ENCODE results near the gene MAJIN.

The MAJIN gene

GRCh38 chr11:64892838-64893193 lies 79.1 kb downstream of the MAJIN start:
- Histone ChIP-seq H3K4ac (ENCODE audit: low read depth, low read length) (no peak overlapping the region), H2BK120ac (ENCODE audit: low read depth, low read length) (no peak overlapping the region), H3K27ac (ENCODE audit: low read depth, low read length) (no peak overlapping the region), H3K4me3 (ENCODE audit: low read length) (no peak overlapping the region), H2AK5ac (ENCODE audit: low read length) (no peak overlapping the region), H3K9ac (ENCODE audit: low read length) (no peak overlapping the region), H2BK15ac (replicated peaks; ENCODE audit: low read depth) (no peak overlapping the region), H3K56ac (ENCODE audit: low read length) (no peak overlapping the region), H3K18ac (ENCODE audit: low read length) (no peak overlapping the region), H3K4me2 (ENCODE audit: low read length) (no peak overlapping the region), H3K79me2 (ENCODE audit: control insufficient read depth, insufficient read depth, low read length) (no peaks in the 10 kb centered on the region), H3K23ac (ENCODE audit: low read length) (no peak overlapping the region), H3K4me1 (ENCODE audit: control insufficient read depth, low read depth, low read length) (no peaks in the 10 kb centered on the region), H4K5ac (ENCODE audit: low read length) (no peak overlapping the region), H3K36me3 (ENCODE audit: control insufficient read depth, insufficient read depth, low read length) (peaks cover 1% of the 10 kb centered on the region), H4K8ac (ENCODE audit: low read depth, low read length) (no peak overlapping the region), H2BK5ac (ENCODE audit: low read length) (no peak overlapping the region), H3K27me3 (ENCODE audit: insufficient read depth, low read length, poor library complexity) (no peaks in the 10 kb centered on the region), H3K79me1 (ENCODE audit: low read length) (no peaks in the 10 kb centered on the region)
- DNase-seq = no peak
- WGBS (ENCODE audit: extremely low coverage, insufficient coverage, low lambda C conversion rate) = no CpG with 5 or more reads among the region's 10 CpGs

- no peak overlapping the region for H3K18ac ChIP-seq (ENCODE audit: low read length)
- H4K5ac ChIP-seq (ENCODE audit: low read length) = no peak overlapping the region
- H2BK15ac ChIP-seq (replicated peaks; ENCODE audit: low read depth) = no peak overlapping the region
- H2AK5ac ChIP-seq (ENCODE audit: low read length) = no peak overlapping the region
- no peak for DNase-seq
- no peak overlapping the region for H3K4me3 ChIP-seq (ENCODE audit: low read length)
- peaks cover 1% of the 10 kb centered on the region for H3K36me3 ChIP-seq (ENCODE audit: control insufficient read depth, insufficient read depth, low read length)
- no peak overlapping the region for H2BK120ac ChIP-seq (ENCODE audit: low read depth, low read length)
- no peak overlapping the region for H2BK5ac ChIP-seq (ENCODE audit: low read length)
- no peak overlapping the region for H3K4me2 ChIP-seq (ENCODE audit: low read length)
- no peak overlapping the region for H3K27ac ChIP-seq (ENCODE audit: low read depth, low read length)
- H3K79me1 ChIP-seq (ENCODE audit: low read length) = no peaks in the 10 kb centered on the region
- no peak overlapping the region for H3K9ac ChIP-seq (ENCODE audit: low read length)
- WGBS (ENCODE audit: extremely low coverage, insufficient coverage, low lambda C conversion rate) = no CpG with 5 or more reads among the region's 11 CpGs
- no peaks in the 10 kb centered on the region for H3K27me3 ChIP-seq (ENCODE audit: insufficient read depth, low read length, poor library complexity)
- no peaks in the 10 kb centered on the region for H3K4me1 ChIP-seq (ENCODE audit: control insufficient read depth, low read depth, low read length)
- H3K56ac ChIP-seq (ENCODE audit: low read length) = no peak overlapping the region
- no peak overlapping the region for H3K23ac ChIP-seq (ENCODE audit: low read length)
- H3K79me2 ChIP-seq (ENCODE audit: control insufficient read depth, insufficient read depth, low read length) = no peaks in the 10 kb centered on the region
- no peak overlapping the region for H4K8ac ChIP-seq (ENCODE audit: low read depth, low read length)
- H3K4ac ChIP-seq (ENCODE audit: low read depth, low read length) = no peak overlapping the region
Measured at GRCh38 chr11:64892411-64892831, 79.5 kb downstream of the MAJIN start.

GRCh38 chr11:64891880-64892279 lies 80.0 kb downstream of the MAJIN start:
- Histone ChIP-seq H3K4ac (ENCODE audit: low read depth, low read length) (no peak overlapping the region), H2AK5ac (ENCODE audit: low read length) (no peak overlapping the region), H2BK120ac (ENCODE audit: low read depth, low read length) (no peak overlapping the region), H3K23ac (ENCODE audit: low read length) (no peak overlapping the region), H3K27ac (ENCODE audit: low read depth, low read length) (no peak overlapping the region), H2BK5ac (ENCODE audit: low read length) (no peak overlapping the region), H3K27me3 (ENCODE audit: insufficient read depth, low read length, poor library complexity) (no peaks in the 10 kb centered on the region), H3K4me3 (ENCODE audit: low read length) (no peak overlapping the region), H3K36me3 (ENCODE audit: control insufficient read depth, insufficient read depth, low read length) (peaks cover 1% of the 10 kb centered on the region), H4K8ac (ENCODE audit: low read depth, low read length) (no peak overlapping the region), H3K18ac (ENCODE audit: low read length) (no peak overlapping the region), H2BK15ac (replicated peaks; ENCODE audit: low read depth) (no peak overlapping the region), H3K4me1 (ENCODE audit: control insufficient read depth, low read depth, low read length) (no peaks in the 10 kb centered on the region), H3K79me2 (ENCODE audit: control insufficient read depth, insufficient read depth, low read length) (no peaks in the 10 kb centered on the region), H3K79me1 (ENCODE audit: low read length) (no peaks in the 10 kb centered on the region), H4K5ac (ENCODE audit: low read length) (no peak overlapping the region), H3K9ac (ENCODE audit: low read length) (no peak overlapping the region), H3K4me2 (ENCODE audit: low read length) (no peak overlapping the region), H3K56ac (ENCODE audit: low read length) (no peak overlapping the region)
- WGBS (ENCODE audit: extremely low coverage, insufficient coverage, low lambda C conversion rate) = no CpG with 5 or more reads among the region's 5 CpGs
- no peak for DNase-seq

GRCh38 chr11:64891215-64891848 lies 80.6 kb downstream of the MAJIN start:
- Histone ChIP-seq H3K23ac (ENCODE audit: low read length) (no peak overlapping the region), H3K18ac (ENCODE audit: low read length) (no peak overlapping the region), H2BK15ac (replicated peaks; ENCODE audit: low read depth) (no peak overlapping the region), H2BK120ac (ENCODE audit: low read depth, low read length) (no peak overlapping the region), H3K9ac (ENCODE audit: low read length) (no peak overlapping the region), H2BK5ac (ENCODE audit: low read length) (no peak overlapping the region), H3K79me2 (ENCODE audit: control insufficient read depth, insufficient read depth, low read length) (no peaks in the 10 kb centered on the region), H4K5ac (ENCODE audit: low read length) (no peak overlapping the region), H3K4me1 (ENCODE audit: control insufficient read depth, low read depth, low read length) (no peaks in the 10 kb centered on the region), H4K8ac (ENCODE audit: low read depth, low read length) (no peak overlapping the region), H3K4ac (ENCODE audit: low read depth, low read length) (no peak overlapping the region), H3K79me1 (ENCODE audit: low read length) (no peaks in the 10 kb centered on the region), H3K36me3 (ENCODE audit: control insufficient read depth, insufficient read depth, low read length) (no peaks in the 10 kb centered on the region), H3K27me3 (ENCODE audit: insufficient read depth, low read length, poor library complexity) (no peaks in the 10 kb centered on the region), H3K4me3 (ENCODE audit: low read length) (no peak overlapping the region), H3K4me2 (ENCODE audit: low read length) (no peak overlapping the region), H3K56ac (ENCODE audit: low read length) (no peak overlapping the region), H3K27ac (ENCODE audit: low read depth, low read length) (no peak overlapping the region), H2AK5ac (ENCODE audit: low read length) (no peak overlapping the region)
- no CpG with 5 or more reads among the region's 25 CpGs for WGBS (ENCODE audit: extremely low coverage, insufficient coverage, low lambda C conversion rate)
- no peak for DNase-seq

- Histone ChIP-seq H3K27ac (ENCODE audit: low read depth, low read length) (no peak overlapping the region), H2BK120ac (ENCODE audit: low read depth, low read length) (no peak overlapping the region), H3K18ac (ENCODE audit: low read length) (no peak overlapping the region), H3K4ac (ENCODE audit: low read depth, low read length) (no peak overlapping the region), H2BK5ac (ENCODE audit: low read length) (no peak overlapping the region), H3K56ac (ENCODE audit: low read length) (no peak overlapping the region), H3K23ac (ENCODE audit: low read length) (no peak overlapping the region), H3K4me1 (ENCODE audit: control insufficient read depth, low read depth, low read length) (no peaks in the 10 kb centered on the region), H3K79me2 (ENCODE audit: control insufficient read depth, insufficient read depth, low read length) (no peaks in the 10 kb centered on the region), H3K27me3 (ENCODE audit: insufficient read depth, low read length, poor library complexity) (no peaks in the 10 kb centered on the region), H2AK5ac (ENCODE audit: low read length) (no peak overlapping the region), H3K36me3 (ENCODE audit: control insufficient read depth, insufficient read depth, low read length) (no peaks in the 10 kb centered on the region), H3K4me3 (ENCODE audit: low read length) (no peak overlapping the region), H3K9ac (ENCODE audit: low read length) (no peak overlapping the region), H2BK15ac (replicated peaks; ENCODE audit: low read depth) (no peak overlapping the region), H3K79me1 (ENCODE audit: low read length) (no peaks in the 10 kb centered on the region), H3K4me2 (ENCODE audit: low read length) (no peak overlapping the region), H4K8ac (ENCODE audit: low read depth, low read length) (no peak overlapping the region), H4K5ac (ENCODE audit: low read length) (no peak overlapping the region)
- DNase-seq = no peak
- WGBS (ENCODE audit: extremely low coverage, insufficient coverage, low lambda C conversion rate) = no CpG with 5 or more reads among the region's 7 CpGs
Measured at GRCh38 chr11:64890522-64890939, 81.4 kb downstream of the MAJIN start.

Measured in mesendoderm (in vitro differentiated cells).